Anterior cingulate cortex (tissue), 58 donors: ENCODE results near the gene C10orf90.

ENCODE experiments used
- DNase-seq, 58 donors: peaks; one replicate each; lab custom pipeline; 2025; lab: John Stamatoyannopoulos, UW

Gene C10orf90

DNA sequence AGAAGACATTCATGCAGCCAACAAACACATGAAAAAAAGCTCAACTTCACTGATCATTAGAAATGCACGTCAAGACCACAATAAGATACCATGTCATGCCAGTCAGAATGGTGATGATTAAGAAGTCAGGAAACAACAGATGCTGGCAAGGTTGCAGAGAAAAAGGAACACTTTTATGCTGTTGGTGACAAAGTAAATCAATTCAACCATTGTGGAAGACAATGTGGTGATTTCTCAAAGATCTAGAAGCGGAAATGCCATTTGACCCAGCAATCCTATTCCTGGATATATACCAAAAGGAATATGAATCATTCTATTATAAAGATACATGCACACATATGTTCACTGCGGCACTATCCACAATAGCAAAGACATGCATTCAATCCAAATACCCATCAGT is 77.6 kb downstream of the C10orf90 start:
- DNase-seq: no peak

DNA sequence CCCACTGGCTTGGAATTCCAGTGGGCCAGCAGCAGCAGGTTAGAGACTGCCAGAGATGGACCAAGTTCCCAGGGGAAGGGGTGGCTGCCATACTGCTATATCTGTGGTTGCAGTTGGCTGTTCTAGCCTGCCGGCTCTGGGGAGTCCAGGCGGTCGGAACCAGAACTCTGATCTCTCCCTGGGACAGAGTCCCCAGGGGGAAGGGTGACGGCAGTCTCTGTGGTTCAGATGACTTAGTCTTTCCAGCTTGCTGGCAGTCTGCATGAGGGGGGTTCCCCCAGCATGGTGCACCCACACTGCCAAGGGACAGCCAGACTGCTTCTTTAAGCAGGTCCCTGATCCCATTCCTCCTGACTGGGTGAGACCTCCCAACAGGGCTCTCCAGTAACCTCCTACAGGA is 82.5 kb downstream of the C10orf90 start:
- DNase-seq: no peak

DNA sequence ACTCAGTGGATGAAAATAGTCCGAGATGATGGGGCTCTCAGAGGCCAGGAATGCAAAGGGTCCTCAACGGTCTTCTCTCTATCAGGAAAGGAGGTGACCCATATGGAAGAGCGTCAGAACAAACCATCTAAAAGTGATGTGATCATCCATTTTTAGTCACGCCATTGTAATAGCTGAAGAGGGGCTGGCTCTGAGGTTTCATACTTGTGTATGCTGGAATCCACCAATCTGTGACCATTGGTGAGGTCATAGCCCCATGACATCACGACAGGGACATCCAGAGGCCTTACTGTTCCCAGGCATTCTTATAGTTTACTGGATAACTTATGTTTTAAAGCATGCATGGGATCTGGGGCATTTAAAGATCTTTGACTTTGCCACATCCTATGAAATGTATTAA is 83.6 kb downstream of the C10orf90 start:
- no peak for DNase-seq

DNA sequence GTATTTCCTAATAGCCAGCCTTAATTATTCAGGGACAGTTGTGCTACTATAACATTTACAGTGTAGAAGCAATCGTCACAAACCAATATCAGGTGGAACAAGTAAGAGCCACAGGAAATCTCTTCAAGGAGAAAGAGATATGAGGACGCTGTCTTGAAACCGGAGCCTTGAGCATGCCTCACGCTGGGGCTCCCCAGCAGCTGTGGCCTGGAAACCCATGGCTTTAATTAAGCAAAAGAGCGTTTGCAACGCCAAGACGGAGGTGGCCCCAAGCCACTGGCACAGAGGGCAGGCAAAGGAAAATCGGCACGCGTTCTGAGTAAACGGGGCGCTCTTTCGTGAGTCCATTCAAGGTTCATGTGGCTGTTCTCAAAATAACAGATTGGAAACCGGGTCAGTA is 84.4 kb downstream of the C10orf90 start:
- peak in 3 of 58 donors; percentile 14 to 26 (median 23) for DNase-seq

DNA sequence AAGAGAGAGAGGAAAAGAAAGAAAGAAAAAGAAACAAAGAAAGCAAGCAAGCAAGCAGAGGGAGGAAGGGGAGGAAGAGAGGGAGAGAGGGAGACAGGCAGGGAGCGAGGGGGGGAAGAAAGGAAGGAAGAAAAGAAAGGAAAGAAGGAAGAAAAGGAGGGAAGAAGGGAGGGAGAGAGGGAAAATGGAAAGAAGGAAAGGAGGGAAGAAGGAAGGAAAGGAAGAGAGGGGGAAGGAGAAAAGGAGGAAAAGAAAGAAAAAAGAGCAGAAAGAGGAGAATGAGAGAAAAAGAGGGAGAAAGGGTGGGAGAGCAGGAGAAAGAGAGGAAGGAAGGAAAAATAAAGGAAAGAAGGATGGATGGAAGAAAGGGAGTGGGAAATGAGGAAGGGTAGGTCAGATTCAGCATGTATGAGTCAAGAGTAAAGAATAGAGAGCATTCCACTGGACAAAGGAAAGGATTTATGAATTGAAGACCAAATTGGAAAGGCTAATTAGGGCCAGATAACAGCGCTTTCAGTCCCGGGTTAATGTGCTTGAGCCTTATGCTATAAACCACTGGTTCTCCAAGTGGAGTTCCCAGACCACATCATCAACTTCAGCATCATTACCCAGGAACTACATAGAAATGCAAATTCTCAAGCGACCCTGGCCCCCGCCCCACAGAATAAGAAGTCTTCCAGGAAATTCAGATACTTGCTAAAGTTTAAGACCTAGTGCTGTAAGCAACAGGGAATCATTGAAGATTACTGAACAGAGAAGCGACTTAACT is 85.1 kb downstream of the C10orf90 start:
- no peak for DNase-seq

DNA sequence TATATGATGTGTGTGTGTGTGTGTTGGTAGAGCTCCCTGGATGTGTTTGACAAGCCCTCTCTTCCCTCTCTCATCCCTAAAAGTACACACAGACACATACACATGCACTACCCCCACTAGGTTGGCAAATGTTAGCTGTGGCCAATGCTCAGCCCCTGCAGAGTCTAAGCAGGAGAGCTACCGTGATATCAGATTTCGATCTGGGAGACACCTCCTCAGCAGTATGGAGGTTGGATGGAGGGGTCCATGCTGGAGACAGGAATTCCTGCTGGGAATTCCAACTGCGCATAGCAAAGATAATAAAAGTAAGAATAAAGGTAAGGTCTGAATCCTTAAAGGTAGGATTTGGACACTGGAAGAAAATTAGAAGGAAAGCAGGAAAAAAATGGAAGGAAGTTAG is 85.7 kb downstream of the C10orf90 start:
- no peak for DNase-seq

DNA sequence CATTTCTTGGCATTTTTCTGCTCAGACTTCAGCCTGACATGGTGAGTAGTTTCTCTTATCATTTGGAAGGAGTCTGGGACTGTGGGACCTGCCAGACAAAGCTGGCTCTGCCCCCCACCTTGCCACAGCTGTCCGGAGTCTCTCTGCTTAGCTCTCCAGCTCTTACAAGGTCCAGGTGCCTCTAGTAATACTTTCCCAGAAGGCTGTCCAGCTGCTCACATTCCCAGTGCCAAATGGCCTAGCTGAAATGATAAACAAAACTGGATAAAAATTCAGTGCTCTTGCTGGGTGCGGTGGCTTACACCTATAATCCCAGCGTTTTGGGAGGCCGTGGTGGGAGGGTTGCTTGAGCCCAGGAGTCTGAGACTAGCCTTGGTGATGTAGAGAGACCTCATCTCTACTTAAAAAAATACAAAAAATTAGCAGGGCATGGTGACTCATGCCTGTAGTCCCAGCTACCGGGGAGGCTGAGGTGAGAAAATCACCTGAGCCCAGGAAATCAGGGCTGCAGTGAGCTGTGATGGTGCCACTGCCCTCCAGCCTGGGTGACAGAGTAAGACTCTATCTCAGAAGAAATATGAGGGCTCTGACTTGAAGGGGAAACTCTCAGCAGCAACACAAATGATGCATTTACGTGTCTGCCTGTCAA is 86.8 kb downstream of the C10orf90 start:
- no peak for DNase-seq

DNA sequence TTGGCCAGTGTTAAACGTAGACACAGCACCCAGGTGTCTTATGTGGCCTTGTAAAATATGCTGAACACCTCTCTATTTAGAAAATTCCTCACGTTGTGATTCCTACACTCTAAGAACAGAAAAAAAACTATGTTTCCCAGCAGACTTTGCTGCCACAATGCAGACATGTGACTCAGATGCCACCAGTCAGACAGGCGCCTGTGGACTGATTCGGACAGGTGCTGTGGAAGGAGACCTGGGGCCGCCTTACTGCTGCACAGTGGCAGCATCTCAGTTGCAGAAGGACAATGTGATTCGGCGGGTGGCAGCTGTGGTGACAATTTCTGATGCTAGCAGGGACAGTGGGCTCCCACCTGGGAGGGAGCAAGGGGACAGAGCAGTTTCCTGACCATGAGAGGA is 88.8 kb downstream of the C10orf90 start:
- DNase-seq: no peak

DNA sequence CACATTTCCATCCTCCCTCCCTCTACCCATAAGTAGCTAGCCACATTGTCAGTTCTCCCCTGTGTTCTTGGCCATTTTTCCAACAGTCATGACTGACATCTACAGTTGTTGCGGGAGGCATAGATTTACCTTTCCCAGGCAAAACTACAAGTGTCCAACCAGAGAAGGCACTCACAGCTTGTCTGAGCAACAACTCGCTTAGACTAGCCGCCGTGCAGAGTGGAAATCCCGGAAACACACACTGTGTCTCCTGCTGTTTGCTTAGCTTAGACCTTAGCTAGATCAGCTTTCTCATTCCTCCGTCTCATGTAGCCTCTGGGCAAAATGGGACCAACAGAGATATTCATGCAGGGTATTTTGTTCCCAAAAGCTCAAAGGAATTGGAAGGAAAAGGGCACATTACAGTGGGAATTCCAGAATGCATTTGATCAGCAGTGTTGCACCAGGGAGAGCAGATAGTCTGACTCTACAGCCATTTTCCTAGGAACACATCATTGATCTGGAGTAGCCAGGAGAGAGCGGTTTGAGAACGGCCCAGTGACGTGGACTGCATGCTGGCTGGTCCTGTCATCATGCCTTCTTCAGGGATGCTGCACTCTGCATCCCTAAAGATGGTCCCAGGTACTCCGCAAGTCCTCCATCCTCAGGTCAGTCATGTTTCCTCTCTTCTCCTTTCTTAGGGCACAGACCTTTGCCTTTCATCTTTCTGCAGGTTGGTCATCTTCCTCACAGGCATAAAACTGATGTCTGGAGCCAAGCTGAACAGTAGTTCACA is 89.4 kb downstream of the C10orf90 start:
- no peak for DNase-seq

DNA sequence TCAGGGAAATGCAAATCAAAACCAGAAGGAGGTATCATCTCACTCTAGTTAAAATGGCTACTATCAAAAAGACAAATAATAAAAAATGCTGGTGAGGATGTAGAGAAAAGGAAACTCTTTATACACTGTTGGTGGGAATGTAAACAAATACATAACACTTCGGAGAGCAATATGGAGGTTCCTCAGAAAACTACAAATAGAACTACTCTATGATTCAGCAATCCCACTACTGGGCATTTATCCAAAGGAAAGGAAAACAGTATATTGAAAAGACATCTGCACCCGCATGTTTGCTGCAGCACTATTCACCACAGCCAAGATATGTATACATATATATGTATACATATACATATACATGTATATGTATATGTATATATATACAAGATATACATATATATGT is 94.2 kb downstream of the C10orf90 start:
- DNase-seq: no peak

DNA sequence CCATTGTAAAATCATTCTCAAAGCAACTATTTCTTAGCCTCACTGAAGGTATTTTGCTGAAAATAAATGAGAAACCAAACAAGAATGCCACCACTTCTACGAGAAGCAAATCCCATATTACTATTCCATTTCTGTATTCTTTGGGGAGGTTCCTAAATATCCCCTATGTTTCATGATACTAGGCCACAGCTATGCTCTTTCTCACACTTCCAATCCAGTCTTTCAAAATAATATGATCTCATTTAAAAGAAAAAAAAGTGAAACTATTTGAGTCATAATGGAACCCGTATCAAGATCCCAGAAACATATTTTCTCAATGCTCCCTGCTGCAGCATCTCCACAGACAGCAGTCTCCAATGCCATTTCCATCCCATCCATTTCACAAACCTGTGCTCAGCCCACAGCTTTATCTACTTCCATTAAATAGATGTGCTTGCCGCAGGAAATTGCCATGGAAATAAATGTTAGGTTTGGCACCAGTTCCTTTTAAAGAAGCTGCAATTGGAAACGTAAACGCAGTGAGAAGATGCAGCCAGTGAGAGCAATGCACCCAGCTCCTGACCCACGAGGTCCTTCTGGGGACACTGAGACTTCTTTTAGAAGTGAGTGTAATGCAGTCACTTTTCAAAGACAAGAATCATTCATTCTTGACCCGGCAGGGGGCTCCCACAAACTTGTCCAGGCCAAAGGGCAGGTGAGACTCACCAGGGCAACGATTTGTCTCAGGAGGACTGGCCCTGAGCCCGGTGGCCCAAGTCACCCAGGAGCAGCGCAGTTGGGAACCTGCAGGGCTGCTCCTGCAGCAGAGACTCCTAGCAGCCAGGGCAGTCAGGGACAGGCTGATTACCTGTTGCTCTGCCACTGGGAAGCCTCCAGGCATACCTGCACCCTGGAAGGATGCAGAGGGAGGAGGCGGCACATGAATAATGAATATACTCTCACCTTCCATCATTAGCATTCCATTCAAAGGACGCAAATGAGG is 99.6 kb downstream of the C10orf90 start:
- DNase-seq: no peak

DNA sequence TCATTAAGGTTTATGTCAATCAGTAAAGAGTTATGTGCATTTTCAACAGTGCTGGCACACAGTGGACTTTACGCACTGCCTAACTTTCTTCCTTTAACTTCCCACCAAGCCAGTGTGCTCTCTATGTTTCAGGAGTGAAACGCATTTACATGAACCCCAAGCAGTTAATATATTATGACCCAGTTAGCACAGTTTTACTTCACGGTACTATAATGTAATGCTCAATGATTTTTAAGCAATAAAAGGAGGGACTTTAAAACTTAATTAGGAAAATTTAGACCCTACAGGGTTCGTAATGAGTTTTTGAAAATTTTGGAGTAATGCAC is 100.3 kb downstream of the C10orf90 start:
- no peak for DNase-seq

DNA sequence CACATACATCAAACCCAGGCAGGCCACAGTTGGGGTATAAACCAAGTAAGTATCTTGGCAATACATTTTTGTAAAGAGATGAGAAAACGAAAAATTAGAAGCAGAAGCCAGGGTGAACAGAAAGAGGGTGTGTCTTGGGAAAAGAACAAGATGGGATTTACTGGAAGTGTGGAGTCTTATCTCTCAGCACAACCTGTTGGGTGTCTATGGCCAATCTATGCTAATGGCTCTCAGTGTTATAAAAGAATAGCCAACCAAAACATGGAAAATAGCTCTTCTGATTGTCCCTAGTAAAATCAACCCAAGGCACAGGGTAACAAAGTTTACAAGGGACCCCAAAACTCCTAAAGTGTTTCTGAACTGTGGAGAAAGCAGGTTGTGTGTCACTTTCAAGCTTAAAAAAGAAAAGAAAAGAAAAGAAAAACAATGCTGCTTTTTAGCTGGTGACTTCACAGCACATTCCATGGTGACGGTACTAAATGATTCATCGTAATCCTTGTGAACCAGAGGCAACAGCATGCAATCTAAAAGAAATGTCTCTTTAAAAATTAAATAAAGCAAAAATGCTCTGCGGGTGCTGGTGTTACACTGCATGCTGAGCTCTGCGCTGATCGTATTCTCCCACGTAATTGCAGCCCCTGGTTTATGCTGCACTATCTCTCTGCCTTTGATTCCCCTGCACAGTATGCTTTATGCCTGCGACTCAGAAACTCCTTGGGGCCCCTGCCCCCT is 100.8 kb downstream of the C10orf90 start:
- no peak for DNase-seq

DNA sequence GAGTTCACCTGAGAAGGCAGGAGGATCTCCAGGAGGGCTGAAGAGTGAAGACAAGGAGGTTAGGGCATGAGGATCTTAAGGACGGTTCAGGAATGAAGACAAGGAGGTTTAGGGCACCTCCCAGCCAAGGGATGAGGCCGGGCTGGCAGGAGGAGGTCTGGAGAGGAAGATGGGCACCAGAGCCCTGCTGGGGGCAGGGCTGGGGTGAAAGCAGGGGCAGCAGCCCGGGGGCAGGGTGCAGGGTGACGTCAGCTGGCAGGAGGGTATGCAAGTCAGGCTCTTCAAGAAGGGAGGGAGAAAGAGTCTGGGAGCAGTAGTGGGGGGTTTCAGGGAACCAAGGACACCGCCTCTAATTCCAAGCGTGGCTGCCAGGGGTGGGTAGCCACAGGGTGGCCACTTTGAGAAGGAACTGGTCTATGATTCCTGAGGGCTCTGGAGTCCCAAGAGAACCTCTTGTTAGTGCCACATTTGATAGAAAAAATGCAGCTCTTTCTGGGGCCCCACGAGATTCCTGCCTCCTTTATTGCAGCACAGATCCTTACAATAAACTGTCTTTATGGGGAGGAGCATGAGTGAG is 101.6 kb downstream of the C10orf90 start:
- no peak for DNase-seq

DNA sequence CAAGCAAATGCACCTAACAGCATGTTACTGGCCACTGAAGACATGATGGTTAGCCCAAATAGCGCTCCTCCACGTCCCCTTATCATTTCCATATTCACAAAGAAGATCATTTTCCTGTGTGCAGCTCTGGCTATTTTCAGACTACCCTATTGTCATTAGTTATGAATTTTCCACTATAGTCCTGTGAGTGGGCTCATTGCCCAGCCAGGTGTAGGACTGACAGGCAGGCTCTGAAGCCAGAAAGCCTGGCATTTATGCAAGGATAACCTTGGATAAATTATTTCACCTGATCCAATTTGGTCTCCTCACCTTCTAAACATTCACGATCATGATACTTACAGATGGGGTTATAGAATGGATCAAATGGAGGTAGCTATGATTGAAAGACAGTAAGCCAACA is 104.6 kb downstream of the C10orf90 start:
- DNase-seq: no peak

DNA sequence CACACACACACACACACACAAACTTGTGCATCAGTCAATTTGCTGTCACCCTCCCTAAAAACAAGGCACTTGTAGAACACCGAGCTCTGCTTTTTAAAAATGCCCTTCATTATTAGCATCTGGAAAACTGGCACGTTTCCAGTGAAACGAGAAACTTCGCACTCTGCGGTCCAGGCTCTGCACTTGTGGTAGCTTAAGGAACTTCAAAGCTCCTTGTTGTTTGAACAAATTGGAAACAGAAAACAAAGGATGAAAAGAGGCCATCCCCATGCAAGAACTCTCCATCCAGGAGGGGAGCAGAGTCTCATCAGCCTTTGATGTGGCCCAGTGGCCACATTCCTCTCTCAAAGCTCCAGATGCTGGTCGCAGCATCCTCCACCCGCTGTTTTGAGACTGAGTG is 105.1 kb downstream of the C10orf90 start:
- DNase-seq: no peak

DNA sequence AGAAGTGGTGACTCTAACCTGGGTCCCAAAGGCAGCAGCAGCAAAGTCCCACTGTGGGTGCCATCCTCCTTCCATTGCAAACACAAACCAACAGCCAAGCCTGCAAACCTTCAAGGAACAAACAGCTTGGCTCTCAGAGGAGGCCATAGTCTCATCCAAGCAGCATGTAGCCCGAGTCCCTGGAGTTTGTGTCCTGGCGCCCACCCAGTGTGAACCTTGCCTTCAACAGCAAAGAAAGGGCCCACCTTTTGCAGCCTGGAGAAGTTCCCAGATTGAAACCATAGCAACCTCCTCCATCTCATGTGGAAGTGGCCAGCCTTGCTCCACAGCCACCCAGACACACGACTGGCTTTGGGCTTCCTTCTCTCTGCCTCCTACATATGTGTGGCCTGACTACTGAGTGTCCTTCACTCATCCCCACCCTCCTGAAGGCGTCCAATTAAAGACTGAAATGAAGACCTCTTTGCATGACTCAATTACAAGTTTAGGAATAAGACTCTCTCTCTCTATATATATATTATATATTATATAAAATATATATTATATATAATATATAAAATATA is 106.1 kb downstream of the C10orf90 start:
- peak in 3 of 58 donors; percentile 14 to 49 (median 46) for DNase-seq

DNA sequence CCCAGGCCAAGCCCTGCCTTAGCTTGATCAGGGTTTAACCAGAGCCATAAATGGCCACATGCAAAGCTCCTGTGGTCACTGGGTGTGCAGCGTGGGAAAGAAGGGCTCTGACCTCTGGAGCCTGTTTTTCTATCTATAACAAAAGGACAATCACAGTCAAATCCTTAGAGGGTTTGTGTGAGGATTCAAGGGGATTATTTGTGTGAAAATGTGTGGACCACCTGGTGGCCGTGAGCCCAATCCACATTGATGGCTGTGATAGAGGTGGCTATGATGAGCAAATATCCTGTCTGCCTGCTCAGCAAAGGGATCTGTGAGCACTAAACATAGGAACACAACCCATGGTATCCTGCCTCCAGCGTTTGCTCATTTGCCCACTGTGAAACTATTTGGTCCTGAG is 107.1 kb downstream of the C10orf90 start:
- DNase-seq: no peak
